Caco-2 (cell line): ENCODE data around the gene FGD2. TPM values are rescaled to one million over a fixed set of nuclear protein-coding genes. Genes with fewer than 3 reads are reported as not detected.

ENCODE experiments used
- BruUV-seq: library from RNA; stranded (reverse); fragments of 400-500 nt; replicated peaks from 2 replicates; lab custom pipeline; 2021; lab: Mats Ljungman, UMichigan
- CTCF ChIA-PET: fragments of 300-600 bp; sonication (Branson Sonifier 250); formaldehyde crosslinking; loops from one replicate; lab custom pipeline; 2022; ENCODE audit warnings: antibody characterized with exemption; lab: Charles Lee
- POLR2A ChIA-PET: fragments of 300-600 bp; sonication (Branson Sonifier 250); formaldehyde crosslinking; loops from one replicate; lab custom pipeline; 2022; ENCODE audit warnings: antibody characterized with exemption; lab: Charles Lee
- DNase-seq, 2 experiments: peaks; one replicate each; pipeline versions ENCODE4 v3.0.0 to v3.0.0-alpha.2; 2020 to 2022
- H3K27me3 ChIP-seq: replicated peaks from 2 replicates; pipeline ENCODE4 v1.6.0; 2011; ENCODE audit warnings: low read length; ENCODE audit not compliant: control insufficient read depth, insufficient read depth
- H3K36me3 ChIP-seq: 2 replicates; pipeline ENCODE4 v1.5.1; 2011; ENCODE audit warnings: low read length; ENCODE audit not compliant: control insufficient read depth, insufficient read depth
- H3K4me1 ChIP-seq: fragments of 250-450 bp; sonication (Bioruptor Pico); 2 replicates; pipeline ENCODE4 v1.5.1; 2020; ENCODE audit warnings: mild to moderate bottlenecking
- H3K4me3 ChIP-seq: 2 replicates; pipeline ENCODE4 v1.5.1; 2011; ENCODE audit warnings: low read depth, mild to moderate bottlenecking, control low read depth, low read length
- H3K9me3 ChIP-seq: fragments of 250-450 bp; sonication (Bioruptor Pico); 2 replicates; pipeline ENCODE4 v1.5.1; 2020; ENCODE audit warnings: mild to moderate bottlenecking, moderate library complexity
- H3K27ac Mint-ChIP-seq: one replicate; pipeline ENCODE4 v1.8.0; 2022; ENCODE audit warnings: mixed read lengths; ENCODE audit not compliant: unreplicated experiment
- H3K27me3 Mint-ChIP-seq: one replicate; pipeline ENCODE4 v1.8.0; 2022; ENCODE audit warnings: mixed read lengths; ENCODE audit not compliant: insufficient read depth, unreplicated experiment
- H3K36me3 Mint-ChIP-seq: one replicate; pipeline ENCODE4 v1.8.0; 2022; ENCODE audit warnings: mild to moderate bottlenecking, mixed read lengths; ENCODE audit not compliant: insufficient read depth, unreplicated experiment
- H3K4me1 Mint-ChIP-seq: one replicate; pipeline ENCODE4 v1.8.0; 2022; ENCODE audit warnings: low read depth, mixed read lengths; ENCODE audit not compliant: unreplicated experiment
- H3K4me3 Mint-ChIP-seq: one replicate; pipeline ENCODE4 v1.8.0; 2022; ENCODE audit warnings: mild to moderate bottlenecking, moderate library complexity, mixed read lengths; ENCODE audit not compliant: unreplicated experiment
- H3K9me3 Mint-ChIP-seq: one replicate; pipeline ENCODE4 v1.8.0; 2022; ENCODE audit warnings: mixed read lengths; ENCODE audit not compliant: unreplicated experiment
- intact Hi-C: fragments of 100-400 bp; cut with micrococcal nuclease; formaldehyde crosslinking; loops from one replicate; pipeline ENCODE4 v1.10.0; 2022; ENCODE audit not compliant: unreplicated experiment
- total RNA-seq: library from RNA; stranded (reverse); gene quantifications from 2 replicates; pipeline ENCODE4 v1.2.3, GENCODE V29; 2022
- TF ChIP-seq, protein P1 (sequence below), 2 experiments: fragments of 200-600 bp in 1 of 2; IDR thresholded peaks; 1 replicate in 1 of 2; 2 replicates in 1 of 2; pipeline versions ENCODE4 v1.5.1 to v1.8.0; 2011 to 2022; ENCODE audit warnings: antibody characterized with exemption in 1 of 2, control low read depth in 1 of 2, inconsistent platforms in 1 of 2, low read depth in 1 of 2, low read length in 1 of 2, mild to moderate bottlenecking in 1 of 2, moderate library complexity in 1 of 2; ENCODE audit not compliant: insufficient read depth in 1 of 2, severe bottlenecking in 1 of 2, unreplicated experiment in 1 of 2

The FGD2 gene
- total RNA-seq, 1 experiment from 2014 or later, result not detected

- DNase-seq, result no peak
- POLR2A ChIA-PET, result no interaction called here
- no peak overlapping the region for H3K4me3 Mint-ChIP-seq
- CTCF ChIA-PET, result interaction anchor here (3.2 kb wide), 1 partner anchor 161 kb away, joined by 24 read pairs; no protein-coding TSS in a partner anchor
- Histone ChIP-seq H3K27me3 (no peaks in the 10 kb centered on the region), H3K9me3 (no peaks in the 10 kb centered on the region), H3K4me3 (no peak overlapping the region), H3K4me1 (peaks cover 13% of the 10 kb centered on the region), H3K36me3 (no peaks in the 10 kb centered on the region)
- no peaks in the 10 kb centered on the region for H3K36me3 Mint-ChIP-seq
- intact Hi-C loops, result no loop called here
- BruUV-seq, result no TSS peak
- TF ChIP-seq, protein P1, sequence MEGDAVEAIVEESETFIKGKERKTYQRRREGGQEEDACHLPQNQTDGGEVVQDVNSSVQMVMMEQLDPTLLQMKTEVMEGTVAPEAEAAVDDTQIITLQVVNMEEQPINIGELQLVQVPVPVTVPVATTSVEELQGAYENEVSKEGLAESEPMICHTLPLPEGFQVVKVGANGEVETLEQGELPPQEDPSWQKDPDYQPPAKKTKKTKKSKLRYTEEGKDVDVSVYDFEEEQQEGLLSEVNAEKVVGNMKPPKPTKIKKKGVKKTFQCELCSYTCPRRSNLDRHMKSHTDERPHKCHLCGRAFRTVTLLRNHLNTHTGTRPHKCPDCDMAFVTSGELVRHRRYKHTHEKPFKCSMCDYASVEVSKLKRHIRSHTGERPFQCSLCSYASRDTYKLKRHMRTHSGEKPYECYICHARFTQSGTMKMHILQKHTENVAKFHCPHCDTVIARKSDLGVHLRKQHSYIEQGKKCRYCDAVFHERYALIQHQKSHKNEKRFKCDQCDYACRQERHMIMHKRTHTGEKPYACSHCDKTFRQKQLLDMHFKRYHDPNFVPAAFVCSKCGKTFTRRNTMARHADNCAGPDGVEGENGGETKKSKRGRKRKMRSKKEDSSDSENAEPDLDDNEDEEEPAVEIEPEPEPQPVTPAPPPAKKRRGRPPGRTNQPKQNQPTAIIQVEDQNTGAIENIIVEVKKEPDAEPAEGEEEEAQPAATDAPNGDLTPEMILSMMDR (IDR thresholded peaks at IDR 0.05; ENCODE audit: insufficient read depth in 1 of 2, low read depth in 1 of 2, low read length in 1 of 2, severe bottlenecking in 1 of 2, unreplicated experiment in 1 of 2), result no peak
- no peaks in the 10 kb centered on the region for H3K9me3 Mint-ChIP-seq
- H3K27me3 Mint-ChIP-seq, result no peaks in the 10 kb centered on the region
- H3K27ac Mint-ChIP-seq, result no peak overlapping the region
- peaks cover 7% of the 10 kb centered on the region for H3K4me1 Mint-ChIP-seq
Observed at GRCh38 chr6:37049758-37050044, 44.2 kb downstream of the FGD2 start.

DNA sequence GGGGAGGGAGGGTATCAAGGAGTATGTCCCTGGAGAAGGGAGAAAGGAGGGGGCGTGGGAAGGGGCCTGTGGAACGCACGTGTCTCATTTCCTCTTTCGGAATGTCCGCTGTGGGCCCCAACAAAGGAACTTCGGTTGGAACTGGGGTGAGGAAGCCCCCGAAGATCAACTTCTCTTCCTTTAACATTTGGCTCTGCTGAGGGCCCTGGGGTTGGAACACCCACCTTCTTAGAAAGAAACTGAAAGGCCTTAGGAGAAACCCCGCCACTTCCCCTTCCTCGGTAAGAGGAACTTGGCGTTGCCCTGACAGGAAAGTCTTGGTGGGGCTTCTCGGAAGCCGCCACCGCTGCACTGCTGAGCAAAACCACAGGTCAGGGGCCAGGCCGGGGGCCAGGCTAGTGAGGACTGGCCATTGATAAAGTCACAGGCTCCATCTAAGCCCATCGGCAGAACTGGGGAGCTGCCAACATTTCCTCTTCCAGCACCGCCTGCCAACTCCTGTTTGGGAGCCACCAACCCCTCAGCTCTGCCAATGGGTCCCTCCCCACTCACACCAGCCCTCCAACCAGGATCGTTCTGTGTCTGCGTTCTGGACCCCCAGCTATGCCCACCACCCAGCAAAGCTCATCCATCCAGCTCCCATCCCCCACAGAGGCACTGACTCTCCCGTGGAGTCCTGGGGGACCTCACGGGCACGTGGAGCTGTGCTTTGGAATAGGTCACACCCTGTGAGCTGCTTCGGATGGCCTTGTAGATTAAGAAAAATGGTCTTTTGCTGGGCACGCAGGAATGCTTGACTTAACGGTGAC lies 44.8 kb downstream of the FGD2 start:
- Histone ChIP-seq H3K4me3 (no peak overlapping the region), H3K4me1 (peaks cover 13% of the 10 kb centered on the region), H3K9me3 (no peaks in the 10 kb centered on the region), H3K27me3 (no peaks in the 10 kb centered on the region), H3K36me3 (no peaks in the 10 kb centered on the region)
- TF ChIP-seq, protein P1 (IDR thresholded peaks at IDR 0.05; ENCODE audit: insufficient read depth in 1 of 2, low read depth in 1 of 2, low read length in 1 of 2, severe bottlenecking in 1 of 2, unreplicated experiment in 1 of 2), result no peak
- BruUV-seq, result no TSS peak
- DNase-seq, result no peak
- intact Hi-C loops, result no loop called here
- Mint-ChIP-seq H3K36me3 (no peaks in the 10 kb centered on the region), H3K4me1 (peaks cover 7% of the 10 kb centered on the region), H3K27ac (no peak overlapping the region), H3K4me3 (no peak overlapping the region), H3K9me3 (no peaks in the 10 kb centered on the region), H3K27me3 (no peaks in the 10 kb centered on the region)
- CTCF ChIA-PET, result interaction anchor here (0.9 to 3.2 kb wide), 8 partner anchors 20 to 160 kb away, joined by 3 to 24 read pairs (median 8); no protein-coding TSS in a partner anchor
- POLR2A ChIA-PET, result interaction anchor here (0.5 kb wide), 1 partner anchor 76 kb away, joined by 5 read pairs; no protein-coding TSS in a partner anchor

- Mint-ChIP-seq H3K27ac (no peak overlapping the region), H3K4me3 (no peak overlapping the region), H3K9me3 (no peaks in the 10 kb centered on the region), H3K27me3 (no peaks in the 10 kb centered on the region), H3K4me1 (peaks cover 7% of the 10 kb centered on the region), H3K36me3 (no peaks in the 10 kb centered on the region)
- Histone ChIP-seq H3K36me3 (no peaks in the 10 kb centered on the region), H3K4me1 (peaks cover 13% of the 10 kb centered on the region), H3K9me3 (no peaks in the 10 kb centered on the region), H3K4me3 (no peak overlapping the region), H3K27me3 (no peaks in the 10 kb centered on the region)
- CTCF ChIA-PET, result interaction anchor here (0.9 to 3.2 kb wide), 9 partner anchors 21 to 160 kb away, joined by 3 to 24 read pairs (median 7); no protein-coding TSS in a partner anchor
- TF ChIP-seq, protein P1 (IDR thresholded peaks at IDR 0.05; ENCODE audit: insufficient read depth in 1 of 2, low read depth in 1 of 2, low read length in 1 of 2, severe bottlenecking in 1 of 2, unreplicated experiment in 1 of 2), result no peak
- BruUV-seq, result no TSS peak
- POLR2A ChIA-PET, result interaction anchor here (0.5 kb wide), 1 partner anchor 75 kb away, joined by 5 read pairs; no protein-coding TSS in a partner anchor
- no peak for DNase-seq
- intact Hi-C loops, result loop anchor here (1.0 kb wide), 2 partner anchors 122 to 158 kb away; no protein-coding TSS in a partner anchor
Observed at GRCh38 chr6:37050854-37051137, 45.3 kb downstream of the FGD2 start.
